HAP-1 (cell line): ENCODE results near the gene CHST5.

Source experiments
- DNase-seq, 2 experiments: peaks; one replicate each; pipeline ENCODE4 v3.0.0-alpha.2; 2016 to 2020; ENCODE audit warnings: low spot score in 2 of 2
- H3K27me3 ChIP-seq: fragments of 250-450 bp; sonication (Bioruptor Pico); 2 replicates; pipeline ENCODE4 v1.5.1; 2020; ENCODE audit warnings: low read depth, mild to moderate bottlenecking, moderate library complexity
- H3K36me3 ChIP-seq: fragments of 250-450 bp; sonication (Bioruptor Pico); replicated peaks from 2 replicates; pipeline ENCODE4 v1.5.1; 2020; ENCODE audit warnings: mild to moderate bottlenecking
- H3K4me1 ChIP-seq: fragments of 250-450 bp; sonication (Bioruptor Pico); 2 replicates; pipeline ENCODE4 v1.5.1; 2020; ENCODE audit warnings: mild to moderate bottlenecking
- H3K4me3 ChIP-seq: fragments of 250-450 bp; sonication (Bioruptor Pico); 2 replicates; pipeline ENCODE4 v1.5.1; 2020; ENCODE audit warnings: mild to moderate bottlenecking, moderate library complexity
- H3K9me3 ChIP-seq: fragments of 250-450 bp; sonication (Bioruptor Pico); 2 replicates; pipeline ENCODE4 v1.5.1; 2020; ENCODE audit warnings: mild to moderate bottlenecking, moderate library complexity
- in situ Hi-C: fragments of 300-500 bp; cut with MboI; formaldehyde crosslinking; loops from 3 replicates; pipeline ENCODE4 v1.14.3; 2020; ENCODE audit warnings: low sequenced_read_pairs, inconsistent platforms, mixed read lengths

Gene CHST5

DNA sequence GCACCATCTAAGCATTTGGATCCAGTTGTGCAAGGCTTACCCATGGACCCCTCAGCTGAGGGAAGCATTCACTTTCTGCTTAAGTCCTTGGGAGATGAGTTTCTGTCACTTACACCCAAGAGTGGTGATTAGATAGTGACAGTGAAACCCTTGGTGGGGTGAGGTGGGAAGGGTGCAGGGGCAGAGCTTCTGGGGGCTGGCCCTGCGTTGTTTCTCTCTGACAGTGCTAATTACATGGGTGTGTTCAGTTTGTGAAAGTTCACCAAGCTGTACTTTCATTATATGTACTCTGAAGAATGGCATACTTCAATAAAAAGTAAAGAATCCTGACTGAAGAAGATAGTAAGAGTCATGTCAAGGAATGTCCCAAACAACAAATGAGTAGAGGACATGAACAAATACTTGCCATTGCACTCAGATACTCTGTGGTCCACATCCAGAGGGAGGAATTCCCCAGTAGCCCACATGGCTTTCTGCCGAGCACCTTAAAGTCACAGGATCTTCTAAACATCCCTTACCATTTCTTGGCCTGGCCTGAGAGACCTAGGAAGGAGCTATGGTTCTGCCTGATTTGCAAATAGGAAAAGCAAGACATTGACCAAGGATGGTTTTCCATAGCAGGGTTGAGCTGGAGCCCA is 49.1 kb downstream of the CHST5 start:
- Histone ChIP-seq H3K36me3 (no peaks in the 10 kb centered on the region), H3K4me1 (no peaks in the 10 kb centered on the region), H3K4me3 (no peak overlapping the region), H3K9me3 (no peaks in the 10 kb centered on the region), H3K27me3 (no peaks in the 10 kb centered on the region)
- no peak for DNase-seq
- in situ Hi-C loops, result no loop called here

DNA sequence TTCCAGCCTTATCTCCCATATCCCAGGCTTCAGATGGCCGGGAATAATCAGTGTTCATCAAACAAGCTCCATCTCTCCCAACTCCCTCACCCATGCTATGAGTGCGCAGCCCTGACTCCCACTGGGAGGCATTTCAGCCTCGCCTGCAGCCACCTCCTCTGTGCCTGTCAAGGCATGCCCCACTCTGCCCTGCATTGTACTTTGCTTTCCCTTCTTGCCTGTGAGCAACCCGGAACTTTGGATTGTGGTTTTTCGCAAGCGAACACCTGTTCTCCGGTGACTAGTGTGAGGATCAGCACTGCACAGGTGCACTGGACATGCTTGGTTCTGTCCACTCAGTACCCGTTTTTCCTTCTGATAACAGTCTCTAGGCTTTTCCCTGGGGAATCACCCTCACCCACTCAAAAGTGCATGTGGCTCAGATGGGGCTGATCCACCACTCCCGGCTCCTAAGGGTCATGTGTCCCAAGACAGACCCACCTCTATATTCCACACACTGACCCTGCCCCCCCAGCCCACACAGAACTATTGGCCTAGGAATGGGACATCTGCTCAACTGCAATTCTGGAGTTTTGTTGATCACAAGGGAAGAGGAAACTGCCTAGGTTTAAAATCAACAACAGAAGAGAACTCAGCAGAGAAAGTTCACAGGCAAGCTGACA is 49.8 kb downstream of the CHST5 start:
- Histone ChIP-seq H3K4me1 (no peaks in the 10 kb centered on the region), H3K27me3 (no peaks in the 10 kb centered on the region), H3K36me3 (no peaks in the 10 kb centered on the region), H3K4me3 (no peak overlapping the region), H3K9me3 (no peaks in the 10 kb centered on the region)
- in situ Hi-C loops, result no loop called here
- DNase-seq, result no peak

DNA sequence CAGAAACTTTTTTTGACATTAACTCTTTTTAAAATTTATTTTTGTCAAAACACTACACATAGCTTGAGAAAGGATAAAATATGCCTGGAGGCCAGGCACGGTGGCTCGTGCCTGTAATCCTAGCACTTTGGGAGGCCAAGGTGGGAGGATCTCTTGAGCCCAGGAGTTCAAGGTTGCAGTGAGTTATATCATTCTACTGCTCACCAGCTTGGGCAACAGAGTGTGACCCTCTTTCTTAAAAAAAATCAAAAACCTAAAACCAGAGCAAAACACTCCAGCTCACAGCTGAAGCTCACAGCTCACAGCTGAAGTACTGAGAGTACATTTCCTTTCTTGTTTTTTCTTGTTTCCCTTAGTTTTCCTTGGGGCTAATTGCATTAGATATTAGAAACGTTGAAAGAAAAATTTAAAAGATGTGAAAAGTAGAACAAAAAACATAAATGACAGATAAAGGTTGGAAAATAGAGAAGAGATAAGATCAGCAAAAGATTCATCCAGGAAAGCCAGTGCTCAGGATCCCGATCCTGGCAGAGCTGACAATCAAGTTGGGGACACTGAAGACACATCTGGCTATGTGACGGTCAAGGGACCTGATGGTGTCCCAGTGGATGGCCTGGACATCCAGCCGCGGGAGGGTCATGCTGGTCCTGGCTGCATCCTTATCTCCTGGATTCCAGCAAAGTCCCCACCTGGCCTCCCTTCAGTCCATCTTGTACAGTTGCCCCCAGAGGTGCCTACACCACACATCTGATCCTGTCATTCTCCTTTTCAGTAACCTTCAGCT is 50.5 kb downstream of the CHST5 start:
- no peak for DNase-seq
- Histone ChIP-seq H3K4me1 (no peaks in the 10 kb centered on the region), H3K4me3 (no peak overlapping the region), H3K9me3 (no peaks in the 10 kb centered on the region), H3K27me3 (no peaks in the 10 kb centered on the region), H3K36me3 (no peaks in the 10 kb centered on the region)
- in situ Hi-C loops, result no loop called here

DNA sequence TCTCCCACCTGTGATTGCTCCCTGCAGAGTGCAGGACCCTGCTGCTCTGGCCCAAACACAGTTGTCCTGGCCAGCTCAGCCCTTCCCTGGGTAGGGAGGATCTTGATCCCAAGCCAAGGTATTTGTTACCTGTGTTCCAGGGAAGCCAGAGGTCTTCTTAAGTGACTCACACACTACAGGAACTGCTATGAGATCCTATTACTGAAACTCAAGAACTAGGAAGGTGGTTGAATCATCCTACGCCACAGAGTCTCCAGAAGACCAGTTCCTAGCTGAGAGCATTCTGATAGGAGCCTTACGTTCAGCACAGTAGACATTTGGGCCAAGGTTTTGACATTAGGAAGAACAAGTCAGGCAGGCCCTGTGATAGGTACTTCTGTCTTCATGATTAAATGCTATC is 52.7 kb downstream of the CHST5 start:
- in situ Hi-C loops, result no loop called here
- no peak overlapping the region for H3K4me3 ChIP-seq

DNA sequence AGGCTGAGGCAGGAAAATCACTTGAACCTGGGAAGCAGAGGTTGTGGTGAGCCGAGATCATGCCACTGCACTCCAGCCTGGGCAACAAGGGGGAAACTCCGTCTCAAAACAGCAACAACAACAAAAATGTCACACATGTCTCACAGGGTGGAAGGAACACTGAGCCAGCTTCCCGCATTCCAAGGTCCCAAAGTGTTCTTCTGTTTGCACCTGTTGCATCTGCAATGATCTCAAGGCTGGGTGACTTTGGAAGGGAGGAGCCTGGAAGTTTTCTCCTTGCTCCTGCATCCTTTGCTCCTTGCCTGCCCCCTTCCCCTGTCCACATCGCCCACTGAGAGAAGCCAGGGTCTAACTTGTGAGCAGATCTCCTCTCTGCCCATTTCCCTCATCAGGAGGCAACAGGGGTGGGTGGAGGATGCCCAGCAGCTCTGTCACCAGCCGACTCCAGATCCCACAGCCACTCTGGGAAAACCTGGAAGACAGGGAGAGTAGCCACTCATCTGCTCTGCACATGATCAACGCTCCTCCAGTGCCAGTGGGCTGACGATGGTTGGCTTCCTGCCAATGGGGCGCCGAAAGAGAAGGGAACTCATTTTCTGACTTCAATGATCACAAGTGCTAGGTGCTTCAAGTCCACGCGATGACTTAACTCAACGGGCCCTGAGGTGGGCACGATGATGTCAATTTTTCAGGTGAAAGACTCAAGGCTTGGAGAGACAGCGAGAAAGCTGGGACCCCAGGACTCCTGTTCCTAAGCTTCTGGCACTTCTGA is 53.3 kb downstream of the CHST5 start:
- H3K27me3 ChIP-seq, result no peaks in the 10 kb centered on the region
- H3K4me3 ChIP-seq, result no peak overlapping the region
- no peaks in the 10 kb centered on the region for H3K9me3 ChIP-seq
- in situ Hi-C loops, result no loop called here
- DNase-seq, result no peak
- no peaks in the 10 kb centered on the region for H3K36me3 ChIP-seq
- no peaks in the 10 kb centered on the region for H3K4me1 ChIP-seq

More for the DNA sequence above, 52.7 kb downstream of the CHST5 start:
- no peaks in the 10 kb centered on the region for H3K27me3 ChIP-seq
- DNase-seq, result no peak
- H3K36me3 ChIP-seq, result no peaks in the 10 kb centered on the region
- no peaks in the 10 kb centered on the region for H3K4me1 ChIP-seq
- H3K9me3 ChIP-seq, result no peaks in the 10 kb centered on the region

DNA sequence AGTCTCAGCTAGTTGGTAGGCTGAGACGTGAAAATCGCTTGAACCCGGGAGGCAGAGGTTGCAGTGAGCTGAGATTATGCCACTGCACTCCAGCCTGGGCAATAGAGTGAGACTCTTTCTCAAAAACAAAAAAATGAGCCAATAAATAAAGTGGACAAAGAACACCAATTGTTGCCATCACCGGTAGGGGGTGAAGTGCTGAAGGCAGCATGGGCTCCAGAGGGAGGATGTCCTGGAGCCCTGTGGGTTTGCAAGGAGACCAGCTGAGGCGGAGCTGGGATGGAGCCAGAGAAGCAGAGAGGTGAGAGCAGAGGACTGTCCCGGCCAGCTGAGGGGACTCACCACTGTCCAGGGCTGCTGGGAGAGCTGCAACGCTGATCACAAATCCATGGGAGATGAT is 54.4 kb downstream of the CHST5 start:
- H3K4me1 ChIP-seq, result no peaks in the 10 kb centered on the region
- in situ Hi-C loops, result no loop called here
- no peaks in the 10 kb centered on the region for H3K9me3 ChIP-seq
- H3K4me3 ChIP-seq, result no peak overlapping the region
- H3K36me3 ChIP-seq, result no peaks in the 10 kb centered on the region
- no peak for DNase-seq
- no peaks in the 10 kb centered on the region for H3K27me3 ChIP-seq

DNA sequence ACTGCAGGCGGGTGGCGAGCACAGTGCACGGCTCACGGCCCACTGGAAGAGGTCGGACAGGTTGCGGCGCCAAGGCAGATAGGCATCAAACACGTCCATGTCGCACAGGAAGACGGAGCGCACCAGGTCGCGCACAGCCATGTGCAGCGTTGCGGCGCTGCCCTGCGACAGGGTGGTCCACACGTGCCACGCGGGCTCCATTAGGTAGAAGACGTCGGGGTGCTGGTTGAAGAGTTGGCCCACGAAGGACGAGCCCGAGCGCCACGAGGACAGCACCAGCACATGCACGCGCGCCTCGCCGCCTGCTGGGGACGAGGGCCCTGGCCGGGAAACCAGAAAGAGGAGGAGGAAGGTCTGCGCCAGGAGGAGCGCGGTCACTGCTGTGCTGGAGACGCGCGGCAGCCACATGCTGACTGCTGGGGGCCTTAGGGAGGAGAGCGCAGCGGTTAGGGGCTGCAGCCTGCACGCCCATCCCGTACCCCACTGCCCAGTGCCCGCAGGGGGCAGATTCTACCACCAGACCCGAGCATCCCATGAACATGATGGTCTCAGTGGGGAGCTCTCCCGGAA is 56.4 kb downstream of the CHST5 start:
- no peaks in the 10 kb centered on the region for H3K4me1 ChIP-seq
- in situ Hi-C loops, result no loop called here

More for the DNA sequence above, 56.4 kb downstream of the CHST5 start:
- H3K4me3 ChIP-seq, result no peak overlapping the region
- H3K36me3 ChIP-seq, result no peaks in the 10 kb centered on the region
- no peaks in the 10 kb centered on the region for H3K27me3 ChIP-seq
- H3K9me3 ChIP-seq, result no peaks in the 10 kb centered on the region
- DNase-seq, result no peak
